Neutrophil (primary cell): ENCODE results near the gene SORCS1.

ENCODE experiments used
- H3K27ac ChIP-seq: fragments of 200-600 bp; sonication (generic); 2 replicates; pipeline ENCODE4 v1.5.1; 2016; ENCODE audit warnings: mild to moderate bottlenecking, moderate library complexity
- H3K27me3 ChIP-seq: fragments of 200-600 bp; sonication (generic); 2 replicates; pipeline ENCODE4 v1.6.0; 2016; ENCODE audit warnings: mild to moderate bottlenecking
- H3K36me3 ChIP-seq: fragments of 200-600 bp; sonication (generic); 2 replicates; pipeline ENCODE4 v1.5.1; 2017
- H3K4me1 ChIP-seq, 2 experiments: fragments of 200-600 bp in 1 of 2; sonication (generic) in 1 of 2; 1 replicate in 1 of 2; 2 replicates in 1 of 2; pipeline versions ENCODE4 v1.5.1 to v1.6.1; 2013 to 2016; ENCODE audit warnings: low read depth in 1 of 2, low read length in 1 of 2, mild to moderate bottlenecking in 1 of 2, moderate library complexity in 1 of 2; ENCODE audit not compliant: control insufficient read depth in 1 of 2, insufficient read depth in 1 of 2
- H3K4me3 ChIP-seq, 2 experiments: fragments of 200-600 bp in 1 of 2; sonication (generic) in 1 of 2; 1 replicate in 1 of 2; 2 replicates in 1 of 2; pipeline ENCODE4 v1.5.1; 2013 to 2016; ENCODE audit warnings: low read depth in 1 of 2, low read length in 1 of 2, mild to moderate bottlenecking in 1 of 2, moderate library complexity in 1 of 2
- H3K9me3 ChIP-seq: fragments of 200-600 bp; sonication (generic); 2 replicates; pipeline ENCODE4 v1.5.1; 2016
- TF ChIP-seq, protein P1 (sequence below): fragments of 200-600 bp; sonication (generic); IDR thresholded peaks from 2 replicates; pipeline ENCODE4 v1.5.1; 2016; ENCODE audit warnings: antibody characterized with exemption

Gene SORCS1

DNA sequence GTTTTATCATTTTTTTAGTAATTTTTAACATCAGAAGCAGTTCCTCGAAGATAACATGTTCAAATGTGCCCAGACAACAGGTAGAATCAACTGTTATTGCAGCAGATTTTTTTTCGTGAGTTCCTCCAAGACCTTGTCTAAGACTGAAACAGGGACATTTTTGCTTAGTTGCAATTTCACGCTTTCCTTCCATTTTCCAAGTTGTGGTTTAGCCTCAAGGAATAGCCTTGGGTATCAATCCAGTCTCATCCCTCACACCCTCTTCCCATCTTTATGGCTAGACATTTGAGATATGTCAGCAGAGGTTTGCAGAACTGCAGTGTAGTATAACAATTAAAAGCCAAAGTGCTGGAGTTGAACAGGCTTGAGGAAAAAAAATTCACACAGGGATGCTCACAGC, 152.5 kb downstream of the SORCS1 start:
- no peaks in the 10 kb centered on the region for H3K9me3 ChIP-seq
- no peaks in the 10 kb centered on the region for H3K4me1 ChIP-seq
- no peaks in the 10 kb centered on the region for H3K36me3 ChIP-seq
- H3K4me3 ChIP-seq, result no peak overlapping the region
- TF ChIP-seq, protein P1, sequence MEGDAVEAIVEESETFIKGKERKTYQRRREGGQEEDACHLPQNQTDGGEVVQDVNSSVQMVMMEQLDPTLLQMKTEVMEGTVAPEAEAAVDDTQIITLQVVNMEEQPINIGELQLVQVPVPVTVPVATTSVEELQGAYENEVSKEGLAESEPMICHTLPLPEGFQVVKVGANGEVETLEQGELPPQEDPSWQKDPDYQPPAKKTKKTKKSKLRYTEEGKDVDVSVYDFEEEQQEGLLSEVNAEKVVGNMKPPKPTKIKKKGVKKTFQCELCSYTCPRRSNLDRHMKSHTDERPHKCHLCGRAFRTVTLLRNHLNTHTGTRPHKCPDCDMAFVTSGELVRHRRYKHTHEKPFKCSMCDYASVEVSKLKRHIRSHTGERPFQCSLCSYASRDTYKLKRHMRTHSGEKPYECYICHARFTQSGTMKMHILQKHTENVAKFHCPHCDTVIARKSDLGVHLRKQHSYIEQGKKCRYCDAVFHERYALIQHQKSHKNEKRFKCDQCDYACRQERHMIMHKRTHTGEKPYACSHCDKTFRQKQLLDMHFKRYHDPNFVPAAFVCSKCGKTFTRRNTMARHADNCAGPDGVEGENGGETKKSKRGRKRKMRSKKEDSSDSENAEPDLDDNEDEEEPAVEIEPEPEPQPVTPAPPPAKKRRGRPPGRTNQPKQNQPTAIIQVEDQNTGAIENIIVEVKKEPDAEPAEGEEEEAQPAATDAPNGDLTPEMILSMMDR, result no peak
- H3K27ac ChIP-seq, result no peak overlapping the region
- no peaks in the 10 kb centered on the region for H3K27me3 ChIP-seq

DNA sequence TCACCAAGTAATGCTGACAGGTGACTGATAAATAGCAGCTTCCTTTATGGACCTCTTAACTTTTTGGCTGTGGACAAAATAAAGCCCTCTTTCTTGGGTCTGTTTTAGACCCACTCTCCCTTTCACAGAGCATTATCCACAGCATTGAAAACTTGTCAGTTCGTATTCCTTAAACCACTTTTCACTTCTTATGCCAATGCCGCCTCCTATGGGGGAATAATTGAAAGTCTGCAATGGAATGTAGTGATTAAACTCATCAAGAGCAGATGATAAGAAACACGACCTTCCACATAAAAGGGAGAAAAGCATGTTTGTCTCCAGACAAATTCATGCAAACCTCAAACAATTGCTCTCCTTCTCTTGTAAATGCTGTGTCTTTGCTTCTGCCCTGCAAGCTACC, 153.4 kb downstream of the SORCS1 start:
- Histone ChIP-seq H3K4me1 (no peaks in the 10 kb centered on the region), H3K9me3 (no peaks in the 10 kb centered on the region), H3K27ac (no peak overlapping the region), H3K36me3 (no peaks in the 10 kb centered on the region), H3K27me3 (no peaks in the 10 kb centered on the region), H3K4me3 (no peak overlapping the region)
- TF ChIP-seq, protein P1, result no peak

DNA sequence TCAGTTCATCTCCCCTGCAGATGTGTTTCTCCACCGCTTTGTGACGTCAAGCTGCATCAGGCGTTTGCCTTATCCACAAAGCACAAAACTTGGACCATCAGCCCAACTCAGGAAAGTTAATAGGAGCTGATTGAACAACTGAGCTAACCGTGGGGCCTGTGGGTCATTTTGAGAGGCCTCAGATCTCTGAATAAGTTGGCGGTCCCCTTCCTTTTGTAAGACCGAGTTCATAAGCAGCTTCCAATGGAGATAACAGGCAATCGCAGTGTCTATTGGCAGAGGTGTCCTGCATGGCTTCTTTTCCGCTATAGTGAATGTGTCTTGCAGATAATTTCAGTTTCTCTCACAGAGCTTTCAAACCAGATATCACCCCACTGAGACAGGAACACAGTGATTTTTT, 154.0 kb downstream of the SORCS1 start:
- Histone ChIP-seq H3K27ac (no peak overlapping the region), H3K36me3 (no peaks in the 10 kb centered on the region), H3K4me1 (no peaks in the 10 kb centered on the region), H3K27me3 (no peaks in the 10 kb centered on the region), H3K9me3 (no peaks in the 10 kb centered on the region), H3K4me3 (no peak overlapping the region)
- TF ChIP-seq, protein P1, result no peak

DNA sequence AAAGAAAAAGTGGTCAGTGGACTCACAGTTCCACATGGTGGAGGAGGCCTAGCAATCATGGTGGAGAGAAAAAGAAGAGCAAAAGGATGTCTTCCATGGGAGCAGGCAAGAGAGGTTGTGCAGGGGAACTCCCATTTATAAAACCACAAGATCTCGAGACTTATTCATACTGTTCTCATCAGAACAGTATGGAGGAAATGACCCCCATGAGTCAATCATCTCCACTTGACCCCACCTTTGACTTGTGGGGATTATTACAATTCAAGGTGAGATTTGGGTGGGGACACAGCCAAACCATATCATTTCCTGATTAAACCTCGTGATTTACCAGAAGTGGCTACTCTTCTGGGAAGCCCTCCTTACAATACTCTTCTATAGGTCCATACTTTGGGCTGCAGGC, 160.1 kb downstream of the SORCS1 start:
- no peaks in the 10 kb centered on the region for H3K36me3 ChIP-seq
- no peaks in the 10 kb centered on the region for H3K9me3 ChIP-seq
- TF ChIP-seq, protein P1, result no peak
- H3K27me3 ChIP-seq, result no peaks in the 10 kb centered on the region
- no peaks in the 10 kb centered on the region for H3K4me1 ChIP-seq
- no peak overlapping the region for H3K4me3 ChIP-seq
- H3K27ac ChIP-seq, result no peak overlapping the region

DNA sequence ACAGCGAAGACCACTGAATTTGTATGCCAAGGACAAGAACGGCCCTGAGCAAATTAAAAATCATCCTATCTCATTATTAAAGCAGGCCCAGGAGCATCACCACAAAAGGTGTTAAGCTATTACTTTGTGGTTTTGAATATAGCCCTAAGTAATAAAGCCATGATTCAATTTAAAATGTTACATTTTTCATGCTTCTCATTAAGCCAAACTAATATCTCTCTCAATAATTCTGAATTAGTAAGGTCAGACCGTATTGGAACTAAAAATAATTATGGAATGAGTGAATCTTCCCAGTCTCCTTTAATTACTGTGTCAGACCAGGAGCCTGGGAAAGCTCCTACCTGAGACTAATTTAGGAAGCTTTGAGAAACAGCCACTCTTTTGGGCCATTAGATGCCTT, 162.4 kb downstream of the SORCS1 start:
- Histone ChIP-seq H3K4me1 (no peaks in the 10 kb centered on the region), H3K4me3 (no peak overlapping the region), H3K27me3 (no peaks in the 10 kb centered on the region), H3K36me3 (no peaks in the 10 kb centered on the region), H3K9me3 (no peaks in the 10 kb centered on the region), H3K27ac (no peak overlapping the region)
- TF ChIP-seq, protein P1, result no peak

DNA sequence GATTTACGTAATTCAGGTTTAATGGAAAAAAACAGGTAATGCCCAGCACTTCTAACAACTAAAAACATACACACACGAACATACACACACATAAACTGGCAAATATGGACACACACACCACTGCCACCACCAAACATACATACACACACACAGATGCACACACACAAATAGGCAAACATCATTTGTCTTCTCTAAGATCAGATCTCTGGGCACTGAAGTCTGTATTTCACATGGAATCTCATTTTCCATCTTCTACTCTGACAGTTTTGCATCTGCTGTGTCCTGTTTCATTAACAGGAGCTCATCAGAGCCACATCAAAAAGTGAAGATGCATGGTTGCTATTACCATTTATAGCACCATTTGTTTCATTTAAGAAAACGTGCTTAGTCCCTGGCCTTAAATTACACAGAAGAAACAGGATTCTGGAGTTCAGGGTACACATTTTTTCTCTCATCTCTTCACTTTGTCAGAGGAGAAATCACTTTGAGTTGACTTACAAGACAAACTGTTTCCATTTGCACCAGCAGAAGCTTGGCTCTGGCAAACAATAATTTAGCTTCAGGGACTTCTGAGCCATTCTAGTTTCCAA, 165.3 kb downstream of the SORCS1 start:
- Histone ChIP-seq H3K9me3 (no peaks in the 10 kb centered on the region), H3K27me3 (no peaks in the 10 kb centered on the region)
- TF ChIP-seq, protein P1, result no peak

More for the DNA sequence above, 165.3 kb downstream of the SORCS1 start:
- Histone ChIP-seq H3K4me3 (no peak overlapping the region), H3K36me3 (no peaks in the 10 kb centered on the region), H3K27ac (no peak overlapping the region), H3K4me1 (no peaks in the 10 kb centered on the region)
